K562 (cell line): ENCODE measurements around the gene HYAL1. TPM values are rescaled to one million over a fixed set of nuclear protein-coding genes. Genes with fewer than 3 reads are reported as not detected.

Source experiments
- ATAC-seq: fragments of 200-7000 bp; cut with Tn5 transposase; 3 replicates; pipeline ENCODE4 v1.9.1; 2020; ENCODE audit warnings: moderate library complexity
- BruUV-seq: library from RNA; stranded (reverse); fragments of 400-500 nt; replicated peaks from 2 replicates; lab custom pipeline; 2021; lab: Mats Ljungman, UMichigan
- CTCF ChIA-PET: fragments of 300-600 bp; formaldehyde crosslinking; extraction: SDS; loops from one replicate; lab custom pipeline; 2021; ENCODE audit warnings: low intra/inter-chr PET ratio; lab: Yijun Ruan, JAX
- POLR2A ChIA-PET: fragments of 300-600, 350-650 bp; sonication (Branson Sonifier 250); formaldehyde crosslinking; extraction: SDS; loops from one replicate; lab custom pipeline; 2021; ENCODE audit warnings: antibody characterized with exemption, inconsistent platforms; lab: Yijun Ruan, JAX
- DNase-seq, 4 experiments: peaks; one replicate each; pipeline versions ENCODE4 v3.0.0 to v3.0.0-alpha.2; 2011 to 2018; ENCODE audit warnings: low spot score in 3 of 4, mixed read lengths in 3 of 4; ENCODE audit errors: extremely low read depth in 1 of 4
- FAIRE-seq: peaks from 2 replicates; lab custom pipeline; 2011; peaks lifted over from hg19 to GRCh38; lab: Jason Lieb, UNC
- H2AFZ ChIP-seq: 2 replicates; pipeline ENCODE4 v1.6.0; 2011; ENCODE audit warnings: low read depth, low read length, control low read depth, inconsistent platforms
- H3K27ac ChIP-seq: fragments of 200-600 bp; 3 replicates; pipeline ENCODE4 v1.8.0; 2011; ENCODE audit warnings: low read depth, mild to moderate bottlenecking, control low read depth, inconsistent platforms, low read length, moderate library complexity, mixed read lengths; ENCODE audit errors: extremely low read depth
- H3K27me3 ChIP-seq, 2 experiments: fragments of 300-600 bp in 1 of 2; 2 replicates in 1 of 2; 3 replicates in 1 of 2; pipeline versions ENCODE4 v1.6.0 to v1.8.0; 2011; ENCODE audit warnings: inconsistent platforms in 2 of 2, low read length in 2 of 2, mild to moderate bottlenecking in 1 of 2, mixed read lengths in 1 of 2, moderate library complexity in 1 of 2; ENCODE audit not compliant: control insufficient read depth in 2 of 2, insufficient read depth in 2 of 2
- H3K36me3 ChIP-seq: fragments of 300-600 bp; 3 replicates; pipeline ENCODE4 v1.8.0; 2011; ENCODE audit warnings: mild to moderate bottlenecking, low read length, inconsistent platforms; ENCODE audit not compliant: control insufficient read depth, insufficient read depth
- H3K4me1 ChIP-seq, 2 experiments: fragments of 200-600 bp in 1 of 2; replicated peaks in 1 of 2; 2 replicates in 1 of 2; 3 replicates in 1 of 2; pipeline versions ENCODE4 v1.5.1 to v1.8.0; 2011; ENCODE audit warnings: inconsistent platforms in 2 of 2, low read length in 2 of 2, mild to moderate bottlenecking in 1 of 2, mixed read lengths in 1 of 2, moderate library complexity in 1 of 2; ENCODE audit not compliant: control insufficient read depth in 2 of 2, insufficient read depth in 2 of 2
- H3K4me2 ChIP-seq: 2 replicates; pipeline ENCODE4 v1.6.1; 2011; ENCODE audit warnings: low read length, control low read depth, inconsistent platforms, mixed read lengths; ENCODE audit not compliant: insufficient read depth
- H3K4me3 ChIP-seq: fragments of 200-600 bp; sonication (generic), shearing (Covaris generic); 2 replicates; pipeline ENCODE4 v1.5.1; 2016; ENCODE audit warnings: control low read depth, inconsistent platforms
- H3K79me2 ChIP-seq: fragments of 200-600 bp; 3 replicates; pipeline ENCODE4 v1.8.0; 2011; ENCODE audit warnings: low read length, inconsistent platforms; ENCODE audit not compliant: control insufficient read depth, insufficient read depth
- H3K9ac ChIP-seq, 2 experiments: 2 replicates each; pipeline versions ENCODE4 v1.6.0 to v1.6.1; 2011; ENCODE audit warnings: low read depth in 2 of 2, low read length in 2 of 2, control low read depth in 1 of 2, inconsistent platforms in 1 of 2, mild to moderate bottlenecking in 1 of 2, mixed read lengths in 1 of 2; ENCODE audit not compliant: insufficient read depth in 1 of 2
- H3K9me1 ChIP-seq: one replicate; pipeline ENCODE4 v1.6.0; 2011; ENCODE audit warnings: inconsistent platforms, mild to moderate bottlenecking, low read length, moderate library complexity; ENCODE audit not compliant: control insufficient read depth, insufficient read depth
- H3K9me3 ChIP-seq: replicated peaks from 2 replicates; pipeline ENCODE4 v1.5.1; 2011; ENCODE audit warnings: low read depth, low read length, inconsistent platforms; ENCODE audit not compliant: control insufficient read depth, insufficient read depth
- H4K20me1 ChIP-seq: replicated peaks from 2 replicates; pipeline ENCODE4 v1.6.1; 2011; ENCODE audit warnings: low read length, inconsistent platforms, mixed read lengths; ENCODE audit not compliant: control insufficient read depth, insufficient read depth
- PCBP2 ChIP-seq: fragments of 200-400 bp; formaldehyde crosslinking; IDR thresholded peaks from 2 replicates; pipeline ENCODE4 v1.6.1; 2018; ENCODE audit warnings: low read length, low read depth, mild to moderate bottlenecking, moderate library complexity; ENCODE audit not compliant: poor library complexity, severe bottlenecking
- POLR2AphosphoS5 ChIP-seq: IDR thresholded peaks from 2 replicates; pipeline ENCODE4 v1.6.1; 2011; ENCODE audit warnings: mild to moderate bottlenecking, low read depth, low read length, moderate library complexity; ENCODE audit not compliant: control insufficient read depth, insufficient read depth
- SMARCB1 ChIP-seq: IDR thresholded peaks from 2 replicates; pipeline ENCODE4 v1.6.1; 2011; ENCODE audit warnings: improper control_type of control experiment, low read depth; ENCODE audit not compliant: insufficient read length
- TFE3 ChIP-seq: fragments of 450-650 bp; formaldehyde crosslinking; IDR thresholded peaks from 2 replicates; pipeline ENCODE4 v1.4.0; 2020; ENCODE audit warnings: mild to moderate bottlenecking, mixed read lengths
- THRB ChIP-seq: fragments of 450-650 bp; formaldehyde crosslinking; conservative IDR thresholded peaks from 2 replicates; pipeline ENCODE4 v1.4.0; 2022; ENCODE audit warnings: mild to moderate bottlenecking, missing genetic modification characterization
- XRCC4 ChIP-seq: IDR thresholded peaks from one replicate; pipeline ENCODE4 v1.6.1; 2011; ENCODE audit not compliant: insufficient read depth, insufficient read length; ENCODE audit errors: extremely low read depth
- WGBS: fragments of 100-300 bp; shearing (Covaris generic); methylation state at CpG from one replicate; pipeline ENCODE4 v1.1.6; 2016; ENCODE audit warnings: low coverage, mixed read lengths; ENCODE audit not compliant: insufficient coverage; ENCODE audit errors: missing lambda C conversion rate; 5-methylcytosine and 5-hydroxymethylcytosine counted together
- in situ Hi-C: fragments of 300-500 bp; cut with MboI; formaldehyde crosslinking; loops from 4 replicates; pipeline ENCODE4 v1.15.0; 2018; ENCODE audit warnings: inconsistent platforms, mixed read lengths
- intact Hi-C: fragments of 100-400 bp; cut with micrococcal nuclease; formaldehyde crosslinking; loops from 2 replicates; pipeline ENCODE4 v1.14.2; 2022
- polyA plus RNA-seq, 8 experiments: library from polyadenylated mRNA; depleted of rRNA in 4 of 8; stranded (reverse) in 5 of 8; unstranded in 3 of 8; fragments of >200 nt; fragmentation: Nextera tagmentation in 2 of 8; fragmentation: Illumina TruSeq in 1 of 8; extraction: Ambion mirVana in 2 of 8; extraction: Trizol in 1 of 8; gene quantifications; 2 replicates each; pipeline versions ENCODE4 v1.2.1 to v1.2.3, GENCODE V29; 2011 to 2014; ENCODE audit warnings: inconsistent platforms in 1 of 8, missing spikeins in 1 of 8
- total RNA-seq, 7 experiments: library from RNA; depleted of rRNA in 6 of 7; stranded (reverse); fragments of >200 nt in 6 of 7; fragmentation: Illumina TruSeq in 2 of 7; extraction: Trizol in 2 of 7; gene quantifications; 2 replicates each; pipeline versions ENCODE4 v1.2.1 to v1.2.3, GENCODE V29; 2011 to 2021; ENCODE audit warnings: low replicate concordance in 1 of 7

The HYAL1 gene
- total and polyA plus RNA-seq, 9 of the 15 experiments (the other 6 are each of a cell fraction or from before 2014, with no cell fraction given) = 1.4 to 8.5 (median 4.7) TPM

- in situ Hi-C loops = no loop called here
- Histone ChIP-seq H3K9me1 (no peaks in the 10 kb centered on the region), H3K4me3 (no peak overlapping the region), H2AFZ (no peak overlapping the region), H3K79me2 (peaks cover 28% of the 10 kb centered on the region), H3K4me1 (peaks cover 0 to 40% of the 10 kb centered on the region in 2 experiments; a peak in 3 of 5 replicates), H4K20me1 (no peaks in the 10 kb centered on the region), H3K27me3 (no peaks in the 10 kb centered on the region), H3K4me2 (no peak overlapping the region), H3K36me3 (peaks cover 49% of the 10 kb centered on the region; the same call in 2 of the 3 replicates), H3K9me3 (no peaks in the 10 kb centered on the region), H3K9ac (no peak overlapping the region), H3K27ac (no peak overlapping the region)
- ATAC-seq = no peak
- WGBS = 83% methylated on average over 1 of the region's 1 CpG
- DNase-seq = no peak
- POLR2A ChIA-PET = interaction anchor here (0.6 to 1.7 kb wide), 2 partner anchors 10 to 12 kb away, joined by 4 to 8 read pairs; partner anchors contain the start of genes HYAL3 and NAA80
- no TSS peak for BruUV-seq
- no peak for FAIRE-seq
- CTCF ChIA-PET = no interaction called here
- intact Hi-C loops = no loop called here
- TF ChIP-seq POLR2AphosphoS5 (0 out of 2 replicates have a peak, but pooled peaks have one; percentile 9), XRCC4 (no peak), SMARCB1 (no peak), THRB (CRISPR knock-in tag) (no peak), PCBP2 (no peak), TFE3 (CRISPR knock-in tag) (no peak)
These were observed 16.1 kb downstream of the HYAL1 start for GRCh38 chr3:50287262-50287661.
